Memory B cell (primary cell): ENCODE measurements around the gene SYNGR1.
"Not testable (repeated sequence)": the region's sequence is repeated elsewhere in the genome, so short reads cannot be mapped to it uniquely, and the experiment has no call there.

Experiments used
- ATAC-seq: fragments of 150-1000 bp; cut with Tn5 transposase; 2 replicates; pipeline ENCODE4 v1.10.0; 2021; ENCODE audit warnings: low read depth, mild to moderate bottlenecking, moderate library complexity
- DNase-seq, 2 donors: peaks; one replicate each; pipeline ENCODE4 v3.0.0; 2022; ENCODE audit warnings: low spot score in 2 of 2
- H3K27ac Mint-ChIP-seq: one replicate; pipeline ENCODE4 v1.8.0; 2022; ENCODE audit warnings: mild to moderate bottlenecking, moderate library complexity, mixed read lengths
- H3K27me3 Mint-ChIP-seq: one replicate; pipeline ENCODE4 v1.8.0; 2022; ENCODE audit warnings: mixed read lengths
- H3K36me3 Mint-ChIP-seq: one replicate; pipeline ENCODE4 v1.8.0; 2022; ENCODE audit warnings: mild to moderate bottlenecking, mixed read lengths
- H3K4me1 Mint-ChIP-seq: one replicate; pipeline ENCODE4 v1.8.0; 2022; ENCODE audit warnings: mixed read lengths
- H3K4me3 Mint-ChIP-seq: one replicate; pipeline ENCODE4 v1.8.0; 2022; ENCODE audit warnings: mild to moderate bottlenecking, moderate library complexity, mixed read lengths
- H3K9me3 Mint-ChIP-seq: one replicate; pipeline ENCODE4 v1.8.0; 2022; ENCODE audit warnings: mixed read lengths

Gene SYNGR1

DNA sequence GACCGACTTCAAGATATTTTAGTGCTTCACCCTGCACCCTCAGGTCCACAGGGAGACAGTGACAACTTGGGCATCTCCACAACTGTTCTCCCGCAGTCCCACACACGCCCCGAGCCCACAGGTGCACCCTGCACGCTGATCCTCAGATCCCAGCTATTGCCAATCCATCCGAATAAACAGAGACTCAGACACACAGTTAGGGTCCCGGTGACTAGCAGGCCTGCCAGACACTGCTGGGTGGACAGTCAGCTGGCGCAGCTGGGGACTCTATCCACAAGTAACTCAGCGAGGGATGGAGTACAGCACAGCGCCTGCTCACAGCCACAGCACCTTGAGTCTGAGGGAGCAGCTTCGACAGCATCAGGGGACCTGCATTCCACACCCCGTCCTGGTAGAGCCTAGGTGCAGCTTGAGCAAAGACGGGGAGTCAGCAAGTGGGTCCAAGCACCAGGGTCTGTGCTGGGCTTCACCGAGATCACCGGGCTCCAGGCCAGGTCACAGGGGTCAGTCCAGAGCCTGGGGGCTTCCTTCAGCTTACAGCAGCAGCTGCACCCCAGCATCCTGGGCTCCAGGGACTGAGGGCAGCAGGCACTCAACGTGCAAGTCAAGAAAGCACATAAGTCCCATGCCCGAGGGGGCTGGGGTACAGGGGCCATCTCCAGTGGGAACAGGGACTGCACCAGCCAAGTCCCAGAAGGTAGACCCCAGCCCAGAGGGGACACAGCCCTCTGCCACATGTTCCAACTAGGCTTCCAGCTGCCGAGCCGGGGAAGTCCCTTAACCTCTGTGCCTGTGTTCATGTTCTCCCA is 38.0 kb upstream of the SYNGR1 start:
- Mint-ChIP-seq H3K27me3 (no peaks in the 10 kb centered on the region), H3K27ac (peak overlapping the region; percentile 38), H3K4me1 (peaks cover 22% of the 10 kb centered on the region), H3K9me3 (no peaks in the 10 kb centered on the region), H3K4me3 (no peak overlapping the region), H3K36me3 (peaks cover 30% of the 10 kb centered on the region)
- DNase-seq (no peak), ATAC-seq (no peak)

DNA sequence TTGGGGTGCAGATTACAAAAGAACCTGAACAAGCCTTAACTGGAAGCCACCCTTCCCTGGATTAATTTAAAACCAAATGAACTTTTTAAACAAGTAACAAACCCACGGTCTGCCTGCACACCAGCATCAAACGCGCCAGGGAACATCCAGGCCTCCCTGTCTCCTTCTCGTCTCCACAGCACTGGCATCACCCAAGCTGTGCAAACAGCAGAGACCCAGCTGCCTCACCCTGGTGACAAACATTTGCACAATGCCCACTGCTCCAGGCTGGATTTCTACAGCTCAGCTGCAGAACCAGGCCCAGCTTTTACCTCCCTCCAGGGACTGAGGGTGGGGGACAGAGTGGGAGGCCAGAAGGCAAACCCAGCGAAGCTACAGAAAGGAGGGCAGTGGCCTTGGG is 37.4 kb upstream of the SYNGR1 start:
- peaks cover 27% of the 10 kb centered on the region for H3K4me1 Mint-ChIP-seq
- H3K4me3 Mint-ChIP-seq, result no peak overlapping the region
- no peak overlapping the region for H3K27ac Mint-ChIP-seq

DNA sequence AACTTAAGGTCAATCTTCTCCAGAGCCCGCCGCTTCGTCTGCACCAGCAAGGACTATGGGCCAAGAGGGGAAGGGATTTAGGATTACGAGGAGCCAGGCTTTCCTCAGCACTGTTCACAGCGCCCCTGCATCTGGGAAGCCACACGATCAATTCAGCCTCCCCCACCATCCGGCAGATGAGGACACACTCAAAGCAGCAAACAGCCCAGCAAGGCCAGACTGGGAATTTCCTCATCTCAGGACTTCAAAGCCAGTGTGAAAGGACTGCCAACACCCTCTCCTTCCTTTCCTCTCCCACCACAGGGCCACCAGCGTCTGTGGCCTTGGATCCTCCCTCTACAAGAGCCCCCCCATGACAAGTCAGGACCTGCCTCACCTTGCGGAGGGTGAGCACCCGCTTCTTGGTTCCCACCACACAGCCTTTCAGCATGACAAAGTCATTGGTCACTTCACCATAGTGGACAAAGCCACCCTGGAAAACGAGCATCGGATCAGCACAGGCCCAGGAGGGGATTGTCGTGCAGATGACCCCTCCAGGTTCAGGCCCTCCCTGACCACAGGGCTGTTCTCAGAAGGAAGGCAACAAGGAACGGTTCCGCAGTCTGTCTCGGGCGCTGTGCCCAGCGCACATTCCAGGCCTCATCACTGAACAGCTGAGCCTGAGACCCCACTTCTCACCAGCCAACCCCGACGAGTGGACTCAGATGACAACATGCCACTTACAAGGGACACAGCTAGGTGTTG is 36.4 kb upstream of the SYNGR1 start:
- DNase-seq (no peak), ATAC-seq (no peak)
- H3K4me1 Mint-ChIP-seq, result peaks cover 35% of the 10 kb centered on the region
- no peaks in the 10 kb centered on the region for H3K9me3 Mint-ChIP-seq
- H3K27me3 Mint-ChIP-seq, result no peaks in the 10 kb centered on the region
- H3K4me3 Mint-ChIP-seq, result no peak overlapping the region
- H3K27ac Mint-ChIP-seq, result no peak overlapping the region
- peaks cover 33% of the 10 kb centered on the region for H3K36me3 Mint-ChIP-seq

More for the DNA sequence above, 37.4 kb upstream of the SYNGR1 start:
- H3K36me3 Mint-ChIP-seq, result peaks cover 32% of the 10 kb centered on the region
- no peaks in the 10 kb centered on the region for H3K27me3 Mint-ChIP-seq
- H3K9me3 Mint-ChIP-seq, result no peaks in the 10 kb centered on the region
- ATAC-seq (no peak), DNase-seq (no peak)

DNA sequence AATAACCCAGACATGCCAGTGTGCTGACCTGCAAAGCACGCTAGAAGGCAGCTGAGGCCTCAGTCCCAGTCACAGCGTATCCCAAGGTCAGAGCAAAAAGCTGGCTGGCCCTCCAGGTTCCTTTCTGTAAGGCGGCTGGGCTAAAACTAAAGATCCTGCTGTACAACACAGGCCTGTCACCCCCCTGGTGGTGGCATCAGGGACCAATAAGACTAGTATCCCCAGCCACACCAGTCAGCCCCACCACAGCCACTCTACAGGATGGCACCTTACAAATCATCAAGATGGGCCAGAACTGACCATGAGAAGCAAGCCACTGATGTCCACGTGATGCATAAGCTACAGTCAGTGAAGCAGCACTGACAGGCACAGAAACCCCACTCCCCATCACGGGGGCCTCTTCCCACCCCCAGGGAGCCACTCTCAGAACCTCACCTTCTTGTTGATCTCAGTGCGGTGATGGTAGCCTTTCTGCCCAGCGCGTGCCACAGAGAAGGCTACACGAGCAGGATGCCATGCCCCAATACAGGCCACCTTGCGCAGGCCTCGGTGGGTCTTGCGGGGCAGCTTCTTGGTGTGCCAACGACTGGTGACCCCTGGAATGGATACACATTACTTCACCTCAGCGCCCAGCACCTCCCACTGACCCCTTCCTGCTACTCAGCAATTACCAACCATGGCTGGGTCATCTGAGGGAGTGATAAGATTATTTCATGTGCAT is 35.4 kb upstream of the SYNGR1 start:
- no peaks in the 10 kb centered on the region for H3K9me3 Mint-ChIP-seq
- no peak for DNase-seq
- H3K4me1 Mint-ChIP-seq, result peaks cover 33% of the 10 kb centered on the region
- H3K4me3 Mint-ChIP-seq, result no peak overlapping the region
- ATAC-seq, result no peak
- no peak overlapping the region for H3K27ac Mint-ChIP-seq
- no peaks in the 10 kb centered on the region for H3K27me3 Mint-ChIP-seq
- peaks cover 33% of the 10 kb centered on the region for H3K36me3 Mint-ChIP-seq

DNA sequence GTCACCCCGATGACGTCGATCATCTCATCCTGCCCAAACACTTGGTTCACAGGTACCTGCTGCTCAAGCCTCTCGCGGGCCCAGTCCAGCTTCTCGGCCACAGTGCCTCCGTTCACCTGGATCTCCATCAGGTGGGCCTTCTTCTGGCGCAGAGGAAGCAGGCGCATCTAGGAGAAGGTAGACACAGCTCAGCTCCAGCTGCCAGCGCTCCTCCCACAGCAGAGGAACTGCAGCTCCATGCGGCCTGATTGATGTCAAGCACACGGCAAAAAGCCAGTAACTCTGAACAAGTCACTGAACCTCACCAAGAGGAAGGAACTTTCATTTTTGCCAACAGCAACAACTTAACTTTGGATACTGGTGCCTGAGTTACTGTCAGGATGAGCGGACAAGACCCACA is 34.4 kb upstream of the SYNGR1 start:
- ATAC-seq, result no peak
- no peaks in the 10 kb centered on the region for H3K27me3 Mint-ChIP-seq
- peaks cover 28% of the 10 kb centered on the region for H3K4me1 Mint-ChIP-seq
- H3K9me3 Mint-ChIP-seq, result no peaks in the 10 kb centered on the region
- H3K27ac Mint-ChIP-seq, result no peak overlapping the region
- no peak for DNase-seq
- H3K4me3 Mint-ChIP-seq, result no peak overlapping the region
- peaks cover 33% of the 10 kb centered on the region for H3K36me3 Mint-ChIP-seq

DNA sequence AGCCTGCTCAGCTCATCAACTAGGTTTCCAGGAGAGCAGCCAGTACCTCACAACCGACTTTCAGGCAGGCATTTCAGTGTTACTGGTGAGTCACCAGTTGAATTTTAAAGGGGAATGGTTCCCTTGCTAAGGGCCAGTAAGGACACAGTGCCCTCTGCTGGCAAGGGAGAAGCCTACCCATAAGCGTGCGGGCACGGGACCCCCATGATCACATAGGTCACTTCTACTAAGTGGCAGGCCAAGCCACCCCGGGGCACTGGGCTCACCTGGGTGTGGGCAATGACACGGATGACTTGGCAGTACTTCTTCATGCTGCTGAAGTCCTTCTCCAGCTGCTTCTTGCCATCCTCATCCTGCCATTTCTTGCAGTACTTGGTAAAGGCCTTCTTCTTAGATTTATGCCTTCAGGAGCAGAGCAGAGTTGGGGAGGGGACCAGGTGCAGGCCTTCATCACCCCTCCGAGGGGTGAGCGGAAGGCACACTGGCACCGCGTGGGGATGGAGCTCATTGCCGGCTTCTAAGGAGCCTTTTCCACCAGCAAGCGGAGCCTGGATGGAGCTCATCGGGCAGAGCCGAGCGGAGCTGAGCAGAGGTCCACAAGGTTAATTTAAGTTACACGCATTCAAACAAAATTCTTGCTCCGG is 33.2 kb upstream of the SYNGR1 start:
- peak; percentile 66 to 74 for DNase-seq
- Mint-ChIP-seq H3K36me3 (peaks cover 31% of the 10 kb centered on the region), H3K4me1 (peaks cover 26% of the 10 kb centered on the region), H3K9me3 (no peaks in the 10 kb centered on the region), H3K4me3 (peak overlapping the region; percentile 24), H3K27me3 (no peaks in the 10 kb centered on the region), H3K27ac (no peak overlapping the region)
- ATAC-seq, result peak; percentile 14

DNA sequence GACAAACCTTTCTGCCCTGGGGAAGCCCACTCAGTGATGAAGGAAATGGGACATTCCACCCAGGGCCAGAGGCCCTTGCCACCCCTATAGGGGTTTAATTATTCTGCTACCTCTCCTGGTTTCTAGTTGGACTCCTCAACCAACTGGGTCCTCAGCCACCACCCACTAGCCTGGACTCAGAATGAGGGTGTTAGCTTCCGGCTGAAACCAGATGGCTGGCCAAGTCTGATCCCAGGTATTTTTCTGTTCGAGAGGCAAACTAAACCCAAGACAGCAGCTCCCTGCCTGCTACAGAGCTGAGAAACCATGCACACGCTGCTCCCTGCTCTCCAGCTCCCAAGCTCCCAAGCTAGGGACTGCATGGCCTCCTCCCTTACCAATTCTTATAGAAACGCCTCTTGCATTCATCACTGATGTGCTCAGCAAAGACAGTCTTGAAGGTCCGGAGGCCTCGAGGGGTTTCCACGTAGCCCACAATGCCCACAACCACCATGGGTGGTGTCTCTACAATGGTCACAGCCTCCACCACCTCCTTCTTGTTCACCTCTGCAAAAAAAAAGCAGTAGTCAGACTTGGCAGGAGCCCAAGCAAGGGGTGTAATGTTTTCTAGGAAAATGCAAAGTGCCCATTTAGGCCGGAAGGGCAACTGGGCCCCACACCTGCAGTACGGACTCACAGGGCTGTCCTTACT is 32.6 kb upstream of the SYNGR1 start:
- H3K9me3 Mint-ChIP-seq, result no peaks in the 10 kb centered on the region
- peaks cover 23% of the 10 kb centered on the region for H3K4me1 Mint-ChIP-seq
- H3K4me3 Mint-ChIP-seq, result peak overlapping the region; percentile 98
- DNase-seq (no peak), ATAC-seq (no peak)
- no peaks in the 10 kb centered on the region for H3K27me3 Mint-ChIP-seq
- H3K27ac Mint-ChIP-seq, result peak overlapping the region; percentile 96
- peaks cover 28% of the 10 kb centered on the region for H3K36me3 Mint-ChIP-seq

DNA sequence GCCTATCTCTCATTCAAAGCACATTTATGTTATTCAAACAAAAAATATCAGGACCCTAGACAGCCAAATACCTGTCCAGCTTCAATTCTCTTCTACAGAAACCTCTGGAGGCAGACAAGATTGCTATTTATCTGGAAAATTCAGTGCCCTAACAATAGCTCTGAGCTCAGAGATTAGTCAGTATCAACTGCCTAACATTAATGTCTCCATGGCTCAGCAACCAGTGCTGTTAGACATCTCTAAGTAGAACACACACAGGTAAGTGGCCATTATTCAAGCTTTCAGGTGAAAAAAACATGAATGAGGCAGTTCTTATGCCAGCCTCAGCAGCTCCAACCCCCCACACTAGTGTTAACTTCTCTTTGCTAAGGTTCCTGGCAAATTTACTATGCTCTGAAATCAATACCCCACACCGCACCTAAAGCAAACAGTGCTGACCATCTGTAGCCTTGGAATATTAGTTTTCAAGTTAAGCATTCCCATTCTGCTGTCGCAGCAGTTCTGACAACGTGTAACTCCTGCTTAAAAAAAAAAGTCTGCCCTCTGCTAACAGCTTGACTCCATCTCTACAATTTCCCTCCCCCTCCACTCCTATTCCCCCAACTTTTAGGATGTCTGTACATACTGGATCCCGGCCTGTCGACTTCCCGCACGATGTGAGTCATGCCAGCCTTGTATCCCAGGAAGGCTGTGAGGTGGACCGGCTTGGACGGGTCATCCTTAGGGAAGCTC is 31.9 kb upstream of the SYNGR1 start:
- Mint-ChIP-seq H3K27me3 (no peaks in the 10 kb centered on the region), H3K9me3 (no peaks in the 10 kb centered on the region), H3K4me1 (peaks cover 23% of the 10 kb centered on the region), H3K4me3 (peak overlapping the region; percentile 98), H3K36me3 (peaks cover 27% of the 10 kb centered on the region), H3K27ac (peak overlapping the region; percentile 96)
- DNase-seq, result no peak
- no peak for ATAC-seq

DNA sequence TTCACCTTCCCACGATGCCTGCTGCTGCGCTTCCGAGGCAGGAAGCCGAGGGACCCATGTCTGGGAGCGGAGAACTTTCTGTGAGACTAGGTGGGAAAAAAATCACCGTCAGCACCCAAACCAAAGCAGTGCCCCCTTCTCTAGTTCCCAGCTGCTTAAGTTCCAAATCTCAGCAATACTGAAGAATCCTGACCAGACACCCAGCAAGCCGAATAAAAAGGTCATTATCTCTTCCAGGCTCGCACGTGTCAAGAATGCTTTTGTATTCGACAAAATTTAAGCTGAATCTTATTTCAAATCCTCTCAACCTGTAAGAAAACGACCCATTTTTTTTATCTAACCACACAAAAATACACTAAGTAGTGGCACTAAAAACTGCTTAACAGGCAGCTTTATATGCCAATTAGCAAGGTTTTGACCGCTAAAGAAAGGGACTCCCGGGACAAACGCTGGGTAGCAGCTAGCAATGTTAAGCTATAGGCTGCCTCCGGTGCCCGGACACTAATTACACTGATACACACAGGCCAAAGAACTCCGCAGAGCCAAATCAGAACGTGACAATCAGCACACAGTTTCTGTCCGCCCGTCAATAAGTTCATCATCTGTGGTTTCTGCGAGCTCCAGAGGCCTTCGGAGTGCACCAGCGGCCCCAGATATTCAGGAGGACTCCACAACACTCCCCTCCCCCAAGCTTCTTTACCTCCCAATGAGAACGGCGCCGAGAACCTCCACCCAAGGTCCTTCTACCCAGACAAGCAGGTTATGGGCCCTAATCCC is 31.1 kb upstream of the SYNGR1 start:
- peaks cover 23% of the 10 kb centered on the region for H3K4me1 Mint-ChIP-seq

DNA sequence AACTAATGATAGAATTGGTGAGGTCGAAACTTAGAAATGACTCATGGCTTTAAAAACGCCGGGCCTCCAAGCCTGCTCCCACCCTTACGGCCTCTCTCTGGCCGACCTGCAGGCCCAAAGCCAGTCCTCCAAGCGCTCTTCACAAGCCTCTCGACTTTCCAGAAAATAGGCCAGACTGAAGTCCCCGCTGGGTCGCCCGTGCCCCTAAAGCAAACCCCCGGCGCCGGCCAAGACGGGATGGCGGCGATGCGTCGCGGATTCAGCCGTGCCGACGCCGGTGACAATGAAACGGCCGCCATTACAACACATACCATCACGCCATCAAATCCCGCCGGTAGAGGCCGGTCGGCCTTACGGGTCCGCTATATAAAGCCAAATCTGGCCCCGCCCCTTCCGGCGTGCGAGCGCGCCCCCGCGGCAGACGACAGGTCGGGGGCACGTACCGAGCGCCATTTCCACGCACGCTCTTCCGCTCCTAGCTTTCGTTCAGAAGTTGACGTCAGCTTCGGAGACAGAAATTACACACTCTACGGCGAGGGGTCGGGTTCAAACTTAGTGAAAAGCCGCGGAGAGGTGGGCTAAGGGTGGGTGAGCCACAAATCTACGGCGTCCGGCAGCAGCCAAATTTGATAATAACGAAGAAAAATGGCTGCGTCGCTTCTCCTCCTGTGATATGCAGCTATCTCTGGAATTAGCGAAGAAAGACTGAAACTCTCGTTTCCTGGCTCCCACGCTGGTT is 30.3 kb upstream of the SYNGR1 start, which contains the start of gene RPL3:
RPL3 (minus strand) TSS at position 340 of the 739 bp plus-strand sequence; CDS start at position 314, 26 bp downstream.
- DNase-seq (peak; percentile 98), ATAC-seq (peak; percentile 84)
- Mint-ChIP-seq H3K4me1 (peaks cover 23% of the 10 kb centered on the region), H3K9me3 (no peaks in the 10 kb centered on the region), H3K27me3 (no peaks in the 10 kb centered on the region), H3K36me3 (peaks cover 18% of the 10 kb centered on the region), H3K27ac (peak within 1 kb of the TSS; percentile 96), H3K4me3 (peak within 1 kb of the TSS; percentile 98)

More for the DNA sequence above, 31.1 kb upstream of the SYNGR1 start:
- H3K4me3 Mint-ChIP-seq, result peak overlapping the region; percentile 98
- no peaks in the 10 kb centered on the region for H3K9me3 Mint-ChIP-seq
- no peak for DNase-seq
- ATAC-seq, result peak; percentile 5
- H3K27me3 Mint-ChIP-seq, result no peaks in the 10 kb centered on the region
- H3K27ac Mint-ChIP-seq, result peak overlapping the region; percentile 96
- H3K36me3 Mint-ChIP-seq, result peaks cover 21% of the 10 kb centered on the region

DNA sequence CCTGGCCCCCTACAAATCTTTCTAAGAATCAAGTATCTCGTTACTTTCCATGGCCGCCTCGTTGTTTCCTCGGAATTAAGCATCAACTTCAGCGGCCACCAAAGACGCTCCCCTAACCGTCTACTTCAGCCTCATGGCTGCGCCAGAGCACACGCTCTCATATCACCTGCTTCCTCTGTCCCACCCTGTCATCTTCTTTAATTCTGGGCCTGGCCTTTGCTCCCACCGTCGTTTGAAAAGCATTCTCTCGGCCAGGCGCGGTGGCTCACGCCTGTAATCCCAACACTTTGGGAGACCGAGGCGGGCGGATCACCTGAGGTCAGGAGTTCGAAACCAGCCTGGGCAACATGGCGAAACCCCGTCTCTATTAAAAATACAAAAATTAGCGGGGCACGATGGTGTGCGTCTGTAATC is 29.2 kb upstream of the SYNGR1 start:
- peak overlapping the region; percentile 98 for H3K4me3 Mint-ChIP-seq
- H3K27me3 Mint-ChIP-seq, ATAC-seq, H3K9me3 Mint-ChIP-seq, DNase-seq: not testable (repeated sequence)
- peaks cover 20% of the 10 kb centered on the region for H3K4me1 Mint-ChIP-seq
- H3K36me3 Mint-ChIP-seq, result peaks cover 11% of the 10 kb centered on the region
- H3K27ac Mint-ChIP-seq, result peak overlapping the region; percentile 96
